Gastrocnemius medialis (tissue), 4 donors: ENCODE measurements around the gene DRAM1. TPM values are rescaled to one million over a fixed set of nuclear protein-coding genes. Genes with fewer than 3 reads are reported as not detected.

Experiments used
- ATAC-seq, 2 donors: fragments of 150-250 bp; one replicate each; pipeline ENCODE4 v1.9.1; 2016
- DNase-seq, 2 donors: peaks; one replicate each; pipeline ENCODE4 v3.0.0-alpha.2; 2019
- H3K27ac ChIP-seq, 4 donors: fragments of 200-600 bp; sonication (generic); 1 replicate in 1 of 4; 2 replicates in 3 of 4; pipeline ENCODE4 v1.5.1; 2016 to 2018; ENCODE audit warnings: mild to moderate bottlenecking in 2 of 4, moderate library complexity in 1 of 4
- H3K27me3 ChIP-seq, 3 donors: fragments of 200-600 bp; sonication (generic) in 2 of 3; 1 replicate in 1 of 3; 2 replicates in 2 of 3; pipeline versions ENCODE4 v1.5.1 to v1.6.0; 2016 to 2019; ENCODE audit warnings: mild to moderate bottlenecking in 1 of 3, moderate library complexity in 1 of 3
- H3K36me3 ChIP-seq, 2 donors: fragments of 200-600 bp; sonication (generic) in 1 of 2; one replicate each; pipeline ENCODE4 v1.5.1; 2017 to 2018
- H3K4me1 ChIP-seq, 2 donors: fragments of 200-600 bp; sonication (generic) in 1 of 2; one replicate each; pipeline ENCODE4 v1.5.1; 2016 to 2017; ENCODE audit warnings: mild to moderate bottlenecking in 2 of 2
- H3K4me3 ChIP-seq, 4 donors: fragments of 200-600 bp; sonication (generic) in 3 of 4; 1 replicate in 1 of 4; 2 replicates in 3 of 4; pipeline ENCODE4 v1.5.1; 2016 to 2019; ENCODE audit warnings: mild to moderate bottlenecking in 2 of 4
- H3K9me3 ChIP-seq, 3 donors: fragments of 200-600 bp; sonication (generic) in 2 of 3; 1 replicate in 1 of 3; 2 replicates in 2 of 3; pipeline ENCODE4 v1.5.1; 2016 to 2019
- CTCF ChIP-seq, 5 experiments: fragments of 450-650 bp in 3 of 5; fragments of 200-600 bp in 2 of 5; sonication (generic) in 2 of 5; IDR thresholded peaks in 4 of 5; conservative IDR thresholded peaks in 1 of 5; 1 replicate in 4 of 5; 2 replicates in 1 of 5; pipeline ENCODE4 v1.5.1; 2016 to 2019; ENCODE audit warnings: antibody characterized with exemption in 5 of 5, mild to moderate bottlenecking in 3 of 5, moderate library complexity in 3 of 5
- POLR2A ChIP-seq, 2 donors: fragments of 450-650 bp; IDR thresholded peaks; one replicate each; pipeline ENCODE4 v1.6.1; 2017; ENCODE audit warnings: antibody characterized with exemption in 2 of 2, mild to moderate bottlenecking in 2 of 2, moderate library complexity in 2 of 2
- in situ Hi-C, 4 donors: fragments of 200-750 bp; cut with MboI; loops; one replicate each; pipeline versions ENCODE4 v1.15.0 to v1.8.0; 2017; ENCODE audit warnings: low sequenced_read_pairs in 4 of 4
- intact Hi-C: fragments of 100-400 bp; cut with DNase I; formaldehyde crosslinking; loops from one replicate; pipeline ENCODE4 v1.15.1; 2023; ENCODE audit warnings: low total_unique reads
- total RNA-seq, 4 donors: library from RNA; depleted of rRNA; stranded (reverse); fragments of >200 nt; gene quantifications; one replicate each; pipeline versions ENCODE4 v1.1.0 to v1.2.3, GENCODE V29; 2016

The DRAM1 gene
- total RNA-seq, 4 donors from 2014 or later: 2.9 to 7.2 (median 4.1) TPM

DNA sequence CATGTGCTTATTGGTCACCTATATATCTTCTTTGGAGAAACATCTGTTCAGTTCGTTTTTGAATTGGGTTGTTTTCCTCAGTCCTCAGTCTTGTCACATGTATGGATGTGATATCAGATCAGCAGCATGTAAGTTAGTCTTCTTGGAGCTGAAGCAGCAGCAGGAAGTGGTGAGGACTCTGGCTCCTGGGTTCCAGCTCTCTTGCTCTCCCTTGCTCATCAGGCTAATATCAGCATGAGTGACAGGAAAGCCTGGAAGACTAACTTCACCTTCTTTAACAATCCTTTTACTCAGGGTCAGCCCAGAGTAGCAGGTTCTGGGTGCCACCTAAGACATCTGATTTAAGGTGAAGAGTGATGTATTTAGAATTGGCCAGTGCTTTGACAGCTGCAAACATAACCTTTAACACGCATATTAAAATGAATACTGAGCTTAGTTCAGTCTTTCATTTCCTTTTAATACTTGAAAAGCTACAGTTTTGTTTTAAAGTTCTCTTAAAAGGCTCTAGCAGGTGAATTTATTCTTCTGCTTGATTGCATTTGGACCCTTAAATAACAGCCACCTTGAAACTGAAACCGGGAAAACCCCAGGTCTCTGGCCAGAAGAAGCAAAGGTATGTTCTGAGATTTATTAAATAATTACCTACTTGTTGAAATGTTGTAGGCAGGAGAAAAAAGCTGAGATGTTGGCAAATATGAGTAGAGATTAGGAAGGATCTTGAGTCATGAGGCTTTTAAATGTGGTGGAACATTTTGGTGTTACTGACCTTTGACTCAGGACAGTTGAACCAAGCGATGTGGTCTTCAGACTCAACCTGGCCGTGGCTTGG, 54.3 kb downstream of the DRAM1 start:
- H3K27me3 ChIP-seq: no peaks in the 10 kb centered on the region
- H3K9me3 ChIP-seq: no peaks in the 10 kb centered on the region
- no peak overlapping the region for H3K4me3 ChIP-seq
- DNase-seq: no peak
- H3K27ac ChIP-seq: no peak overlapping the region
- intact Hi-C loops (loop anchor here (10.0 kb wide), 1 partner anchor 753 kb away; no protein-coding TSS in a partner anchor), in situ Hi-C loops (loop anchor here (25.0 kb wide), 2 partner anchors 556 to 831 kb away; partner anchors contain the start of gene IGF1 (in 3 of the 4))
- ATAC-seq: no peak
- H3K4me1 ChIP-seq: peaks cover 0 to 5% of the 10 kb centered on the region in 2 donors
- H3K36me3 ChIP-seq: no peaks in the 10 kb centered on the region
- TF ChIP-seq POLR2A (IDR thresholded peaks at IDR 0.05): no peak
- TF ChIP-seq CTCF (IDR thresholded peaks at IDR 0.05 in 4 of 5, conservative IDR thresholded peaks at IDR 0.05 in 1 of 5): no peak

GRCh38 chr12:101933866-101934514, 56.6 kb downstream of the DRAM1 start:
- peak; percentile 46 to 48 for ATAC-seq
- in situ Hi-C loops (loop anchor here (25.0 kb wide), 2 partner anchors 553 to 828 kb away; partner anchors contain the start of gene IGF1 (in 3 of the 4)), intact Hi-C loops (loop anchor here (10.0 kb wide), 1 partner anchor 751 kb away; no protein-coding TSS in a partner anchor)
- H3K4me3 ChIP-seq: no peak overlapping the region
- H3K27me3 ChIP-seq: no peaks in the 10 kb centered on the region
- no peaks in the 10 kb centered on the region for H3K9me3 ChIP-seq
- peak overlapping the region; percentile 42 to 61 (median 54) for H3K27ac ChIP-seq
- no peak for TF ChIP-seq CTCF (IDR thresholded peaks at IDR 0.05 in 4 of 5, conservative IDR thresholded peaks at IDR 0.05 in 1 of 5)
- TF ChIP-seq POLR2A (IDR thresholded peaks at IDR 0.05): no peak
- peaks cover 0 to 5% of the 10 kb centered on the region in 2 donors for H3K4me1 ChIP-seq
- DNase-seq: peak; percentile 33 to 61
- no peaks in the 10 kb centered on the region for H3K36me3 ChIP-seq

DNA sequence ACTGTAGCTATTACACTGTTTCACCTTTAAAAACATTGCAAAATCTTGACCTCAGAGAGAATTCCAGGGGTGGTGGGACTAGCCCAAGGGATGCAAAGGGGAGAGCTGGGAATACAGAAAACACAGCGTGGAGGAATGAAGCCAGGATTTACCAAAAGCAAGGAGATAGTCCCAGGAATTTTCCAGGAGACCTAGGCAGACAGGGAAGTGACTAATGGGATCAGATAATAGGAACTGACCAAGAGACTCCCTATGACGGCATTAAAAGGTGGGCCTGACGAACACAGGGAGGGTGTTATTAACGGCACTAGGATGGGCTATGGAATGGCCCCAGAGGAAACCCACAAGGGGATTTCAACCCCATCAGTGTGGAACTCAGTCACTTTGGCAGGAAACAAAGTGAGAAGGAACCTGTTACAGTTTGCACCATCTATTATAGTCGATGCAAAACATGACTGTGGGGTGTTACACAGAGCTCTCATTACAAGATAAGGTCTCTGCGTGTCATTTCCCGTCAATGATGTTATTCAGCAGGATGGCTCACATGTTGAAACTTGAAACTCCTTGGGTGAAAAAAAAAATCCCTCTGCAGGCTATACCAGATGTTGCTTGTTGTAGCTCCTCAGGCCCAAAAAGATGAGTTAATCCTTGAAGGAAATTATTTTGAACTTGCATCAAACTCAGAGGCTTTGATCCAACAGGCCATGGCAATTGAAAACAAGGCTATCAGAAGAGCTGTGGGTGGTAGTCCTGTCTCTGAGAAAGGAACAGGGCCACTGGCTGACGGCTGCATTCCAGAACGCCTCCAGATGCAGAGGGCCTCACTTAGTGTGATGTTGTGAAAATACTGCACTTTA, 58.7 kb downstream of the DRAM1 start:
- no peak overlapping the region for H3K4me3 ChIP-seq
- peaks cover 6 to 17% of the 10 kb centered on the region in 2 donors for H3K4me1 ChIP-seq
- no peaks in the 10 kb centered on the region for H3K27me3 ChIP-seq
- peak; percentile 38 to 64 for DNase-seq
- H3K9me3 ChIP-seq: no peaks in the 10 kb centered on the region
- TF ChIP-seq CTCF (IDR thresholded peaks at IDR 0.05 in 4 of 5, conservative IDR thresholded peaks at IDR 0.05 in 1 of 5): no peak
- no peak for TF ChIP-seq POLR2A (IDR thresholded peaks at IDR 0.05)
- in situ Hi-C loops (loop anchor here (25.0 kb wide), 2 partner anchors 551 to 826 kb away; partner anchors contain the start of gene IGF1 (in 3 of the 4)), intact Hi-C loops (loop anchor here (5.0 to 10.0 kb wide), 3 partner anchors 546 to 766 kb away; partner anchors contain the start of gene IGF1)
- H3K27ac ChIP-seq: peak overlapping the region; percentile 46 to 61 (median 54)
- peak; percentile 51 to 65 for ATAC-seq
- H3K36me3 ChIP-seq: no peaks in the 10 kb centered on the region

GRCh38 chr12:101939306-101939705, 61.9 kb downstream of the DRAM1 start:
- intact Hi-C loops (loop anchor here (5.0 to 10.0 kb wide), 3 partner anchors 543 to 763 kb away; partner anchors contain the start of gene IGF1), in situ Hi-C loops (loop anchor here (25.0 kb wide), 2 partner anchors 548 to 823 kb away; partner anchors contain the start of gene IGF1 (in 3 of the 4))
- peak; percentile 22 to 36 for ATAC-seq
- peak; percentile 29 to 32 for DNase-seq
- Histone ChIP-seq H3K27ac (peak overlapping the region; percentile 29 to 71 (median 48)), H3K9me3 (no peaks in the 10 kb centered on the region), H3K4me3 (no peak overlapping the region), H3K4me1 (peaks cover 14 to 17% of the 10 kb centered on the region in 2 donors), H3K27me3 (no peaks in the 10 kb centered on the region), H3K36me3 (no peaks in the 10 kb centered on the region)
- TF ChIP-seq POLR2A (IDR thresholded peaks at IDR 0.05) (no peak), CTCF (IDR thresholded peaks at IDR 0.05 in 4 of 5, conservative IDR thresholded peaks at IDR 0.05 in 1 of 5) (no peak)
